Left forelimb (tissue), 1 donor: ENCODE results near the gene KLHL26.

Source experiments
- DNase-seq: peaks from one replicate; pipeline ENCODE4 v3.0.0-alpha.2; 2018; ENCODE audit warnings: low spot score

Gene KLHL26

DNA sequence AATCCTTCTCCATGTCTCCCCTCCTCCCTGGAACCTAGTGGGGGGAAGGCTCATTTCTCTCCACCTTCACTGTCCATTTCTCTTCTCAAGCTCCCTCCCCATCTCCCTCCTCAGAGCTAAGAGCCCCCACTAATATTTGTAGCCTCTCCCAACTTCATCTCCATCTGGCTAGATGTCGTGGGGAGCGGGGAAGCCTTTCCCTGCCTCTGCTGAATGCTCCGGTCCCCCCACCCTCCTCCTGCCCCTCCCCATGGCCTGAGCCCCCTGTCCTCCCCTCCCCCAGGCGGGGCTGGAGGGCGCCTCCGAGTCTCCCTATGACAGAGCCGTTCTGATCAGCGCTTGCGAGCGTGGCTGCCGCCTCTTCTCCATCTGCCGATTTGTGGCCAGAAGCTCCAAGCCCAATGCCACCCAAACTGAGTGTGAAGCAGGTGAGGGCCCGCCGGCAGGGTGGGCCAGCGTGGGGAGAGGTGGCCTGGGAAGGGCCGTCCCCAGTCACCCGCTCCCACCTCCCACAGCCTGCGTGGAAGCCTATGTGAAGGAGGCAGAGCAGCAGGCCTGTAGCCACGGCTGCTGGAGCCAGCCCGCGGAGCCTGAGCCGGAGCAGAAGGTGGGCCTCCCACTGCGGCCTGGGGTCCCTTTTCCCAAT is 23.1 kb upstream of the KLHL26 start:
- no peak for DNase-seq

DNA sequence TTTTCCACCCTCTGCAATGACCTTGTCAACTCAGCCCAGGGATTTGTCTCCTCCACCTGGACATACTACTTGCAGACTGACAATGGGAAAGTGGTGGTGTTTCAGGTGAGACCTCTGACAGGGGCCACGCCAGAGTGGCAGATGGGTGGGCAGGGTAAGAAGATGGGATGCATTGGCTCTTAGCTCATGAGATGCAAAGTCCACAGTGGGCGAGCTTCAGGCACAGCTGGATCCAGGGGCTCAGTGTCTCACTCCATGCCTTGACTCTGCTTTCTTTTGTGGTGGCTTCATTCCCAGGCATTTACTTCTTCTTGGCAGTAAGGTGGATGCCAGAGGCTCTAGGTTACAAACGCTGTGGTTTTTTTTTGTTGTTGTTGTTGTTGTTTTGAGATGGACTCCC is 20.8 kb upstream of the KLHL26 start:
- no peak for DNase-seq

GRCh38 chr19:18617562-18617961 is 19.3 kb upstream of the KLHL26 start:
- no peak for DNase-seq

- no peak for DNase-seq
Observed at GRCh38 chr19:18618236-18618635, 18.6 kb upstream of the KLHL26 start.

GRCh38 chr19:18620311-18620710 is 16.5 kb upstream of the KLHL26 start:
- DNase-seq, result no peak

DNA sequence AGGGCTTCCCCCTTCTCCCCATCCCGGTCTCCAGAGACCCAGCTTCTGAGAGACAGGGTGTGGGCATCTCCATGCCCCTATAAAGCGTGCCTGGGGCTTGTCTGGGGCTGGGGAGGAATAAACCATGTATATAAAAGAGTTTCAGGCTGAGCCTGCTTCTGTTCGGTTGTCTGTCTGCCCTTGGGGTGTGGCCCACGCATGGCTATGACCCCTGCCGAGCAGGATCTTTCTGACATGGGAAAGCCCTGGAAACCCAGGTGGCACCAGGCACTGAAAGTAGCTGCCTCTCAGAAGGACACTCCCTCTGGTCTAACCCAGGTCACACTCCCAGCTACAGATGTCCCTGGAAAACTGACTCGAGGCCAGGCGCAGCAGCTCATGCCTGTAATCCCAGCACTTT is 15.9 kb upstream of the KLHL26 start:
- no peak for DNase-seq

DNA sequence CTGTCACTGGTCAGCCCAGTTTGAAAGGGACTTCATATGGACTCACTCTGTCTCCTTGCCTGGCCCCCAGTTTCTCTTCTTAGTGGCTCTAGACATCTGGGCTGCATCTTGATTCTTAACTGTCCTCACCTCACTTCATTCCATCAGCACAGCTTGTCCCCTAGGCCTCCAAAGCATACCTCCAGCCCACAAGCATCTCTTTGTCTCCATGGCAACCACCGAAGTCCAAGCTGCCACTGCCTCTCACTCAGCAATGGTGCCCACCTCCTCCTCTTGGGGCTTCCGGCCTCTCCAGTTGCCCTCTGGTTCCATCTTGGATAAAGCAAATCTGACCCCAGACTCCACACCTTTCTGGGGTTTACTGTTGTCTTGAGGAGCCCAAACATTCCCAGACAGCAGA is 9.9 kb upstream of the KLHL26 start:
- DNase-seq, result no peak

DNA sequence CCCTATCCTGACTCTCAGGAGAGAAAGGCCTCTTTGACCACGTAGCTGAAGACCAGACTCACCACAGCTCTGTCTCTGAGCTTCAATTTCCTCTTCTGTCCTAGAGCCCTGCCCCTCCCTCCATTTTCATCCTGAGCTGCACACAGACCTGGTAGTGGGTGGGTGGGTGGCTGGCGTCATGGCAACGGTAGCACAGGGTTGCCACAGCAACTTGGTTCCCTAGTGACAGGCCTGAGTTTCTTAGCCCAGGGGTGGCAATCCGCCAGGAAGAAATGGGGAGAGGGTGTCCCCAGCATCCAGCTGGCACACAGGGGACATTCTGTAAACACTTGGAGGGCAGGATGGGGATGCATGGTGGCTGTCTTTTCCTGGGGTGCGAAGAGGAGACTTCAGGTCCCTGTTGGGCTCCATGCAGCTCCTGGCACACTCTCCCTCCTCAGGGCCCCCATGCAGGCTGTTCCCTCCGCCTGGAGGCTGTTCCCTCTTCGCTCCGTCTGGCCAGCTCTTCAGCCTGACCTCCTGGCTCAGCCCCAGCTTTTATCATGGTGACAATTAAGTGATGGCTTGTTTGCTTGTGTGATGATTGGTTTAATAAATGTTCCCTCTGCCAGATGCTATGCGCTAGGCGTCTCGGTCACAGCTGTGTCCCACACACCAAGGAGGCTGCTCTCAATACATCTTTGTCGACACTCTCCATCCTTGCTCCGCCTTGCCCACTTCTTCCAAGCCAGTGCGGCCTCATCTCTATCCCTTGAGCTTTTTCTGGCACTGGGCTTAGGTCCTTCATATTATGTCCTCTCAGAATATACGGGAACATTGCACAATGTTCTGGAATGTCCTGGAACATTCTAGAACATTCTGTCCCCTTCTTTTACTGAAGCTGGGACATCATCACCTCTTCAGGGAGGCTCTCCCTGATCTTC is 7.4 kb upstream of the KLHL26 start:
- no peak for DNase-seq

DNA sequence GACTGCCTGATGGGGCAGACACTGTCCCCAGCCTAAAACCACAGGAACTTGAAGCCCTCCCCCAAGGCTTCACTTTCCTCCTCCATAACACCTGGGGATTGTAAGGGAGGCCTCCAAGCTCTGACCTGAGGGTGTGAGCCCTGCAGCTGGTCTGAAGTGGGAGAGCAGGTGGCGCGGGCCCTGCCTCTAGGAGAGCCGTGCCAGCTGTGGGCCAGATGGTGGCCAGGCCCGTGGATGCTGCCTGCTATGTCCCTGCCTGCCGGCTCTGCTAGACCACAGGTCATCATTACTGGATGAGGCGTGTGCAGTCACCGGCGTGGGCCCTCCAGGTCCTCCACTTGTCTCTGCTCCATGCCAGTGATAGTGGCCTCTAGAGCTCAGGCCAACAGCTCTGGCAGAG is 3.5 kb upstream of the KLHL26 start:
- no peak for DNase-seq

GRCh38 chr19:18634612-18635297 is 2.1 kb upstream of the KLHL26 start:
- no peak for DNase-seq

- no peak for DNase-seq
Observed at GRCh38 chr19:18635831-18636182, 1.0 kb upstream of the KLHL26 start.

DNA sequence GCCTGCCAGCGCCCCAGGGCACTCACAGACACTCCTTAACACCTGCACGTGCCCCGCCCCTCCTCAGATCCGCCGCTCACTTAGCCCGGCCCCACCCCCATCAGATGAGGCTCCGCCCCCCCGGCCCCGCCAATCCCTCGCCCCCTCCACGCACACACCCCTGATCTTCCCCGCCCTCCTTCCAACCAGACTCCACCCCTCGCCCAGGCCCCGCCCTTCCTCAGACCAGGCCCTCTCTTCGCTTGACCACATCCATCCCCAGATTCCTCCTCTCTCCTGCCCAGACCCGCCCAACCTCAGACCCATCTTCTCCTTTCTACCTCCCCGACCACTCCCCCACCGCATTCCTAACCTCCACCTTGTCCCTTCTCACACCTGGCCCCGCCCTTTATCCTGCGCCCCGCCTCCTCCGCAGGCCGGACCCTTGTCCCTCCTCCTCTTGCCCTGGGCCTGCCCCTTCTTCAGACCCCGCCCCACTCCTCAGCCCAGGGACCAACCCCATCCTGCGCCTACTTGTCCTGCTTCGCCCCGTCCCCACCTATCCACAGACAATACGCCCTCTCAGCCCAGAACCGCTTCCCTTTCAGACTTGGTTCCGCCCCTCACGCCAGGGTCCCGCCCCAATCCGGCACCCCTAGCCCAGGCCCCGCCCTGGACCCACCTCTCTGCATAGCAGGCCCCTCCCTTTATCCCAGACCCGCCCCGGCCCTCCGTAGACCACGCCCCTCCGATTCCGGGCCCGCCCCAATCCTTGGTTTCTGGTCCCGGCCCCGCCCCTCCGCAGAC is 452 bp upstream of the KLHL26 start:
- DNase-seq, result peak; percentile 97

DNA sequence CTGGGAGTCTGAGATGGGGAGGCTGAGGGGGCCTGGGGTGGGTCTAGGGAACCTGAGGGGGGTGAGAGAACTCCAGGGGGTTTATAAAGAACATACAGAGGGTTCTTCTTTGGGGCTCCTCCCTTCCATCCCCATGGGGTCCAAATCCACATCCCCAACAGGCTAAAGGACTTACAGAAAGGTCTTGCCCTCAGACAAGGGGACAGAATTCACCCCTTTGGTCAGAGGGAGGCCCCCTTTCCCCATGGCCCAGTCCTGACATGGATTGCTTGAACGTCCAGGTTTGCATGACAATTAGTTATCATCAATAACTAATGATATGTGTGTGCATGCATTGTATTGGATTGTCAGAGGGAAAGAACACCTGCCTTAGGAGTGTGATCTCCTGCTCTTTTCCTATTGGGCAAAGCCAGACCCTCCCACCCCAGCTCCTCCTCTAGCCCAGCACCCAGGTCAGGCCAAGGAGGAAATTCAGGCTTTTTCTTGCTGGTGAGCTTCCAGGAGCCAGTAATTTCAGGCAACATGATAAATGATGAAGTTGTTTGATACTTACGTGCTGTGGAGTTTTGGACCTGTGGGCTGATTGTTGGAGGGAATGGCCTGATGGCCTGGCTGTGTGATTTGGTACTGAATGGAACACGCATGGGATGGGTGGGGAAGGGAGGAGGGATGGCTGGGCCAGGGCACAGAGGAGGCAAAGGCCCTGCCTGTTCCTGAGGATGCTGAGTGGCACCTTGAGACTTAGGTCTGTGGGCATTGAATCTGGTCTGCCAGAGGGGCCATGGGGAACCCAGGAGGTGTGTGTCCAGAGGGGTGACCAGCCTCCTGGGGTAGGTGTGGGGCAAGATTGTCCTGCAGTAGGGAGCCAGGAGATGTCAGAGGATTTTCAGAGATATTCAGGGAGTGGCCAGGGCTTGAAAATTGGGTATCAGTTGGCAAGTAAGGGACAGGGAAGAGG is 1.1 kb downstream of the KLHL26 start:
- DNase-seq, result no peak

GRCh38 chr19:18639706-18640243 is 2.9 kb downstream of the KLHL26 start:
- DNase-seq, result no peak

- no peak for DNase-seq
Observed at GRCh38 chr19:18644196-18645034, 7.6 kb downstream of the KLHL26 start.

GRCh38 chr19:18645035-18645511 is 8.2 kb downstream of the KLHL26 start:
- DNase-seq, result no peak

DNA sequence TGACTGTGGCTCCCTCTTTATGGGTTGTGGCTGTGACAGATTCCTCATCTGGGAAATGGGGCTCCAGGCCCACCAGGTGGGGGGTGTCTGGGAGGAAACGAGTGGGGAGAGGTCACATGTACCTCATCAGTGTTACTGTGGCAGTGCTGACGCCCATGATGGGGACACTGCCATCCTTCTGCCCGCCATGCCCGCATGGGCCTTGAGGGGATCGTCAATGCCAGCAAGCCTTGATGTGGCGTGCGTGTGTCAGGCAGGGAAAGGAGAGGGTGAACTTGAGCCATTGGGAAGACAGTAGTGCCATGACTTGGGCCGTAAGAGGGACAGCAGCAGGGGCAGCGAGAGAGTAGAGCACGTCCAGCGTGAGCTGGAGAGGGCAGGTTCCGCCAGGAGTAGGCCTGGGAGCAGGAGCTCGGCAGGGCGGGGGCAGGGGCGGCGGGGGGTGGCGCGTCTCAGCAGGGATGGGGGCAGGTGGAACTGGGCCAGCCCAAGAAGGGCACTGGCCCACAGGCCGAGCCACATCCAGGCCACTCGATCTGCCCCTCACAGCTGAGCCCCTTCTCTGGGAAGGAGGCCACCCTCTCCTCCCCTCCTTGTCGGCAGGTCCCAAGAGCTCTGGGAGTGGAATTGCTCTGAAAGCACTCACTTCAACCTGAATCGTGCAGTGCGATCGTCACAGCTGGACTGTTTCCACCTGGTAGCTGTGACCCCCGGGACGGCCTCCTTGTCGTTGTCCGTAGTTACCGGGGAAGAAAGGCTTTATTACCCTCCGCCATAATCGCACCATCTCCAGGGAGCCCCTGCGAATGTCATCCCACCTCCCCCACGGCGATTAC is 9.9 kb downstream of the KLHL26 start:
- no peak for DNase-seq

GRCh38 chr19:18647371-18647767 is 10.5 kb downstream of the KLHL26 start:
- DNase-seq, result no peak

- no peak for DNase-seq
Observed at GRCh38 chr19:18647807-18648206, 11.0 kb downstream of the KLHL26 start.
